ENCODE measurements around the gene ABHD16A. TPM values are rescaled to one million over a fixed set of nuclear protein-coding genes. Genes with fewer than 3 reads are reported as not detected.

The ABHD16A gene
- total RNA-seq: 58.9 and 66.0 TPM in 2 replicates
- polyA plus RNA-seq (2012): 44.8 TPM

DNA sequence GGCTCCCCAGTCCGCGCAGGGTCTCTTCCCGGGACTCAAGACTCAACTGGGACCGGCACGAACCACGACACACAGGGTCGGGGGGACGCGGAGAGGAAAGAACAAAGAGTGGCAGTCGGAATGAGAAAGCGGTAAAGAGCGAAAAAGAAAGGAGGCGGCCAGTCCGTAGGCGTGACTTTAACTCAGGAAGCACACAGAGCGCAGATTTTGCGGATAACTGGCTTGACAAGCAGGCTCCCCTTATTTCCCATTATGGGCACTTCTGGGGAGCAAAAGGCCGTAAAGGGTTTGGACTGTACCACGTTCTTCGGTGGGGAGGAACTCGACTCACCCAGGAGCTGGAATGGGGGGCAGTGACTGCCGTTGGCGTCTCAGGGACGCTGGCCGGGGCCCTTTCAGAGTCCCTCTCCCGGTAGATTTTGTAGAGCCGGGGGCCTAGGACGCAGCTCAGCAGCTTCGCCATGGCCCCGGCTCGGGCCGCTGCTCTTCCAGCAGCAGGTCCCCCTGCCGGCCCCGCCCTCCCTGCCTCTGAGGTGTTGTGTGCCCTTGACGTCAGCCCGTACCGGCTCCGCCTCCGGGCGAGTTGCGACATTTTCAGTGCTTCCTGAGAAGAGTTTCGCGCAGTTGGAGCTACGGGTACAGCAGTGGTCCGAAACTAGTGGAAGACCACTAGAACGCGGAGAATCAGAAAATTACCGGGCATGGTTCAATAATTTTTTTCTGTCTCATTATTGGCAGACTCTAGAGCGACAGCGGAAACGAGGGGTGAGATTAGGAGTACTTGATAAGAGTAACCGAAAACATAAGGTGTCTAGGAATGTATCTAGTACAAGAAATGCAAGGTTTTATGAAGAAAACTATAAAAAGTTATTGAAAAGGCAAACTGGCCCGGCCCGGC lies at the start of gene ABHD16A:
Gene ABHD16A, minus strand, starts transcription at position 506 of the 898 bp plus-strand sequence. Its CDS starts 43 bp downstream, at position 463.
- DNase-seq (ENCODE audit: low read depth): peak; percentile 98

DNA sequence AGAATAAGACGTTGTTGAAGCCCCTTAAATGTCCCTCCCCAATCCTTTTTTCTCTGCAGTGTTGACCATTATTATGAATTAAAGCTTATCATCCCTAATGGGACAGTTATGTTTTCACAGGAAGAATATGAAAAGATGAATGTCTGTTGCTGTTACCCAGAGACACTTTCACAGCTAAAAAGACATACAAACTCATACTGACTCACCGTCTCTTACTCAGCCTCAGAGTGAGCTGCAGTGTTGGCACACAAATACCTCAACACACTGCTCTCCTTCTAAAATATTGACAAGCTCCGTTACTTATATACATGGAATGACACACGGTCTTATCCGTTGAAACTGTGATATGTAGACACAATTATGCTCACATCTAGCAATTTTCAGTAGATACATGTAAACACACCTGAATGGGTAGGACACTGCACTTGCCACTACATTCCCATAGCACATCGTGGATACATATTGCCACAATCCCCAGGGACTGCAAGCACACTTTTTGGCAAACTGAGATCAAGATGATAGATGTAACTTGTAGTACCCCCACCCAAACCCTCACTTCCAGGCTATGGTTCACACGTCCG lies 49.7 kb upstream of the ABHD16A start:
- DNase-seq (ENCODE audit: low read depth): no peak

DNA sequence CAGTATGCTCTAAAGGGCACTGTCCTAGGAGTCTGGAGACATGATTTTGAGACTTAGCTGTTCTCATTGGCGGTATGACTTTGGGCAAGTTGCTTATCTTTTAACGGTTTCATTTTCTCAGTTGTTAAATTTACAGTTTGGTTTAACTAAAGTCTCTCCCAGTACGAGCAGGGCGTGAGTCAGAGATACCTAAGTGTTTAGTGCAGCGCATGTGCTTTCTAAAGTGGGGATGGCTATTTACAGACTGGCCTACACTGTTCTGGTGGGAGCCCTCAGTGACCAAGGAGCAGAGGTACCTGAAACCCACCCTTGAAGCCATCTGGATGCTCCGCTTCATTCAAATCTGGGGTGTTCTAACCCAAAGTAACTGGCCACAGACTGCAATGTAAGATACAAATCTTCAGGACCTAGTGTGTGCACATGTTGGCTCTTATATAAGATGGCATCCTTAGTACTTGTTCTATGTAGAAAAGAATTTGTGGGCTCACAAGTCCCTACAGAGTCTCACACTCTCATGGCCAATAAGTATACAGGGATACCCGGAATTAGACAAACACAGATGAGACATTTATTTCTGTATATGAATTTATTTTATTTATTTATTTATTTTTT lies 47.4 kb upstream of the ABHD16A start:
- DNase-seq (ENCODE audit: low read depth): no peak

DNA sequence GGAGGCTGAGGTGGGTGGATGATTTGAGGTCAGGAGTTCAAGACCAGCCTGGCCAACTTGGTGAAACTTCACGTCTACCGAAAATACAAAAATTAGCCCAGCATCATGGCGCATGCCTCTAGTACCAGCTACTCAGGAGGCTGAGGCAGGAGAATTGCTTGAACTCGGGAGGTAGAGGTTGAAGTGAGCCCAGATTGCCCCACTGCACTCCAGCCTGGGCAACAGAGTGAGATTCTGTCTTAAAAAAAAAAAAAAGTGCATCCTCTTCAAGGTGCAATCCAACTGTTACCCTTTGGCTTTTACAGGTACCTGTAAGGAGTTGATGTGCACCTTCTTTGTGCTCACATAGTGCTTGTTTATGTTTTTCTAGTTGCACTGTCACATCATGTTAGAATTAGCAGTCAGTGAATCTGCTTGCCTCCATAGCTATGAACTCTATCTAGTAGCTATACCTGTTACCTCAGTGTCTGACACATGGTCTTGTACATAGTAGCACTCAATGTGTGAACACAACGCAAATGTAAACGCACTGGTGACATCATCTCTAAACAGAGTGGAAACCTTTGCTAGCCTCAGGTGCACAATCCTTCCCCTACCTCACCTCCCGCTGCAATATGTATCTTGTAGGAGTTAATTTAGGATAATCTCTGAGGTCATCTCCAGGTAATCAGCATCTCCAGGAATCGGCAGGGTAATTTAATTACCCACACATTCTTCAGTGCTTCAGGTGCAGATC lies 46.3 kb upstream of the ABHD16A start:
- no peak for DNase-seq (ENCODE audit: low read depth)

DNA sequence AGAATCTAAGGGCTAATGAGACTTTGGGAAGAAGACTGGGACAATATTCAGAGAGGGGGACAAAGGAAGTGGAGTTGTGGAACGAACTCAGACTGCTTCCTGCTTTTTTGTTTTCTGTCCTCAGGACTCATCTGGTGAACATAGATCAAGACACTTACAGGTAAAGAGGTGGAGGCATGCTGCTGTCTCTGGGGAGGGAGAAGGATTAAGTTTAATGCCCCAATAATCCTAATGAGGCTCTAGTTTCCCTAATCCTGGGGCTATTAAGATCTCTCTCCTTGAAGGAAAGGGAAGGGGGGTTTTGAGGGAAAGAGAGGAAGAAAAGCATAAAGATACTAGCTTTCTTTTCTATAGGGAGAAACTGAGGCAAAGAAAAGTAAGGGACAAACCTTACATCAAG lies 41.3 kb upstream of the ABHD16A start:
- no peak for DNase-seq (ENCODE audit: low read depth)

DNA sequence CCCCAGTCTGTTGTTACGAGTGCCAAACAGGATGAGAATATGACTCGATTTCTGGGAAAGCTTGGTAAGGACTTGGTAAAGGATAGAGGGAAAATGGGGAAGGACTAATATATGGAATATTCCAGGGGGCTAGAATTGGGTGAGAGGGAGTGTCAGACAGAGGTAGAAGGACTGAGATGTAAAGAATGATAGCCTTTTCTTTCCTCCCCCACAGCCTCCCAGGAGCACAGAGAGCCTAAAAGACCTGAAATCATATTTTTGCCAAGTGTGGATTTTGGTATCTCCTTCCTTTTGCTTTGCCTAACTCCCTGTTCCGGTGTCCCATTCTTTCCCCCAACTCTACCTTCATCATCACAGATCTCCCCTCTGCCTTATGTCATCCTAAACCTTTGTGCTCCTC lies 39.8 kb upstream of the ABHD16A start:
- DNase-seq (ENCODE audit: low read depth): no peak

GRCh38 chr6:31741815-31742214 lies 38.7 kb upstream of the ABHD16A start:
- DNase-seq (ENCODE audit: low read depth): no peak

- DNase-seq (ENCODE audit: low read depth): no peak
These were observed 37.5 kb upstream of the ABHD16A start for GRCh38 chr6:31740397-31741223.

DNA sequence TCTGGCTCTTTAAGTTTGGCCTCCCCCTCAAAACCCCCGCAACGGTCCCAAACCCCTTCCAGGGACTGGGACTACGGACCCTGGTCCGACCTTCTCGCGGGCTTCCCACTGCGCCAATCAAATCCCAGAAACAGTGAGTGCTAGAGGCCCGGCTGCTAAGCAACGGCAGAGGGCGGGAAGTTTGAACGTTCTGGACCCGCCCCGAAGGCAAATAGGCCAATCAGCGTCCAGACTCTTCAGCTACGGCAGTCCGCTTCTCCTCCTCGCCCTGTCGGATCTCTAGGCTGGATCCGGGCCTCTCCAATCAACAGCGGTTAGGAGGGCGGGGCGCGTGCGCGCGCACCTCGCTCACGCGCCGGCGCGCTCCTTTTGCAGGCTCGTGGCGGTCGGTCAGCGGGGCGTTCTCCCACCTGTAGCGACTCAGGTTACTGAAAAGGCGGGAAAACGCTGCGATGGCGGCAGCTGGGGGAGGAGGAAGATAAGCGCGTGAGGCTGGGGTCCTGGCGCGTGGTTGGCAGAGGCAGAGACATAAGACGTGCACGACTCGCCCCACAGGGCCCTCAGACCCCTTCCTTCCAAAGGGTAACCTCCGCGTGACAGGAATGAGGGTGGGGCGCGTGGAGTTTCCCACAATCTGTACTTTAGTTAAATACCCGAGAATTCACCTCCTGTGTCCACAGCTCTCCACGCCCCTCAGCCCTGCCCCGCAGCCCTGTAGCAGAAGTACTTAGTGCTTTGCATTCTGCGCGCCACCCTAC lies 36.7 kb upstream of the ABHD16A start, which contains the start of gene MSH5:
Gene MSH5, plus strand, starts transcription at position 367 of the 758 bp plus-strand sequence. CDS start 462 bp downstream, outside the sequence.
- DNase-seq (ENCODE audit: low read depth): peak; percentile 99

DNA sequence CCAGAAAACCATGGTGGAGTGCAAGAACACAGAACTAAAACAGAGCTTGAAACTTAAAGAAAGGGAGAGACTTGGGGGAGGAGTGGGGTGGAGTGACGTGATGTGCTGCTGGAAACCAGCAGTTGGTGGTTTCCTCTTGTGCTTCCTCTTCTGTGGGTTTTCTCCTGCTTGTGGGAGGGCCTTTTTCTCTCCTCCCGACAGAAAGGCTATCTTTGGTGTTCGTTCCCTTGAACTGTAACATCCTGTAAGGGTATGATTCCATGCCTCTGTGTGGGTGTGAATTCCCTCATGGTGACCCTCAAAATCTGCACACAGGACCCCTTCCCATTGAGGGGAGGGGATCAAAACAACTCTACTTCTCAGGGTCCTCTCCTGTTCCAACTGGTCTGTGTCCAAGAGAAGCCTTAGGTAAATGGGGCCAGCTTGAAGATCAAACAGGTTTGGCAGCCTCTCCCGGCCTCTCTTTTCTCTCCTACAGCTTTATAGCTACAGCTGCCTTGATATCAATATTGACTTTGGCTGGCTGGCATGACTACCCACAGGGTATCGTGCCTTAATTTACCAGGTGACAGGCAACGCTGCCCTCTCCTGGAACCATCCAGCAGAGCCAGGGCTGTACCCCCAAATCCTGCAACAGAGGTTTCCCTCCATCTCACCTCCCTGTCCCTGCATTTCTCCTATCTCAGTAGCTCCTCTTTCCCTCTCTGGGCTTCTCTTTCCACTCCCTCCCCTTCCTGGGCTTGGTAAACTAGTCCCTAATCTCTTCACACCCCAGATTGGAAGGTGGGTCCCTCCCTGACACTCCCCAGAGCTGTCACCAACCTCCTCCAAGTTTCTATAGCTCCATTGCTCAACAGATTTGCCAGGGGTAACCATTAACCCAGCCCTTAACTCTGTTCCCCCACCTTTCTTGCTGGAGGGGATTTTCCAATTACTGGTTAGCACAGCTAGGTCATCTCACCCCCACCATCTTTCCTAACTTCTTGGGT lies 35.2 kb upstream of the ABHD16A start:
- DNase-seq (ENCODE audit: low read depth): peak; percentile 62

- DNase-seq (ENCODE audit: low read depth): no peak
These were observed 34.3 kb upstream of the ABHD16A start for GRCh38 chr6:31737315-31737990.

DNA sequence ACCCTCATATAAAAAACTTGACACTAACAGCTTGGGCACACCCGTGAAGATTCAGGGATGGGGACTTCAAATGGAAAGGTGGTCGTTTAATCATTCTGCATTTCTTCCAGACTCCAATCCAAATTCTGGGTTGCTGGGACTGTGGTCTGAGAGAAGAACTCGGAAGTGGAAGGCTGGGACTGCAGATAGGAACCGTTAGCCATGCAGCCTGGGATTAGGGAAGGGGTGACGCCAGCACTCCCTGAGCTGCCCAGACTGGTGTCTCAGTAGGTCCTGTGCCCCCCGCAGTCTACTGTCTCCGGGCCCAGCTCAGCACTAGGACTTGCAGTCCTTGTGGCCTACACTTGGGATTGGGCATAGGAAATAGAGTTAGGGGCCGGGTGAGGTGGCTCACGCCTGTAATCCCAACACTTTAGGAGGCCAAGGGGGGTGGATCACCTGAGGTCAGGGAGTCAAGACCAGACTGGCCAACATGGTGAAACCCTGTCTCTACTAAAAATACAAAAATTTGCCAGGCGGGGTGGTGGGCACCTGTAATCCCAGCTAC lies 33.7 kb upstream of the ABHD16A start:
- no peak for DNase-seq (ENCODE audit: low read depth)

GRCh38 chr6:31736021-31736767 lies 33.1 kb upstream of the ABHD16A start, which contains the start of gene CLIC1:
Gene CLIC1, minus strand, starts transcription at chr6:31736530. Its CDS starts 230 bp downstream, at chr6:31736300.
- peak; percentile 85 for DNase-seq (ENCODE audit: low read depth)

GRCh38 chr6:31734821-31735406 lies 31.8 kb upstream of the ABHD16A start:
- DNase-seq (ENCODE audit: low read depth): peak; percentile 81

- DNase-seq (ENCODE audit: low read depth): peak; percentile 53
These were observed 31.2 kb upstream of the ABHD16A start for GRCh38 chr6:31734247-31734820.

DNA sequence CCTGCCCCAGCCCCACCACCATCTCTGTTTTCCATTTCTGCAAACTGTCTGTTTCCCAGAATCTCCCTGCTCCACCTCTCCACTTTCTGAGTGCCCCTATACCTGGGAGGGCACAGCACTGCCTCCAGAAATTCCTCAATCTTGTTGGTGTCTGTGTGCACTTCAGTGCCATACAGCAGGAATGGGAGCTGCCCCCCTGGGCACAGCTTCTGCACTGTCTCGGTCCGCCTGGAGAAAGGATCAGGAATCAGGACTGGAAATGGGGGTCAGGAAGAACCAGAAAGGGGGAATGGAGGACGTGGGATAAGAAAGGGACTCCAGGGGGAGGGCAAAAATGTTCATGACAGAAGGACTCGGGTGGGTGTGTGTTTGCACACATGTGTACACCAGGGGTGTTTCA lies 30.6 kb upstream of the ABHD16A start:
- no peak for DNase-seq (ENCODE audit: low read depth)
